SIG-M5 treated with dmso at 0.1 percent for 504 hours (cell line): ENCODE results near the gene KRTAP10-5.
A peak's percentile ranks its signal among the peaks of the same experiment; 100 is the strongest.
"Not testable (repeated sequence)": the region's sequence is repeated elsewhere in the genome, so short reads cannot be mapped to it uniquely, and the experiment has no call there.

ENCODE experiments used
- DNase-seq: peaks from one replicate; lab custom pipeline; 2025; ENCODE audit not compliant: unreplicated experiment; lab: John Stamatoyannopoulos, UW

KRTAP10-5 gene

DNA sequence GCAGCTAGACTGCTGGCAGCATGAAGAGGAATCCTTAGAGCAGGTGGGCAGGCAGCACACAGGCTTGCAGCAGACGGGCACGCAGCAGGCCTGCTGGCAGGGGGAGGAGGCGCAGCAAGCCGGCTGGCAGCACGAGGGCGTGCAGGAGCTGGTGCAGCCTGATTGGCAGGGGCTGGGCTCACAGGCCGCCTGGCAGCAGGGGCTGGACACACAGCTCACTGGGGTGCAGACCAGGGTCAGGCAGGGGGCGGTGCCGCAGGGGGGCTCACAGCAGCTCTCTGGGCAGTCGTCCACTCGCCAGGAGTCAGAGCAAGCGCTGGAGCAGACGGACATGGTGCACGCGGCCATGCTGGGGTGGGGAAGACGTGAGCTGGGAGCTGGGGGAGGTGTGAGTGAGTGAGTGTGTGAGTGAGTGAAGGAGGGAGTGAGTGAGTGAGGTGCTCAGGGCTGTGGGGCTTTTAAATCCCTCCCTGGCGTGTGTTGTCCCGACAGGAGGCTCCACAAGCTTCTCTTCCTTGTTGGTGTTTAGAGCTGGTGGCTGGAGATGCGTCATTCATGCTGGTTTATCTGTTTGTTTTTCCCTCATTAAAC lies at the start of gene KRTAP10-5:
KRTAP10-5 (minus strand) TSS at position 374 of the 591 bp plus-strand sequence; CDS start at position 348, 26 bp downstream.
- not testable (repeated sequence) for DNase-seq

DNA sequence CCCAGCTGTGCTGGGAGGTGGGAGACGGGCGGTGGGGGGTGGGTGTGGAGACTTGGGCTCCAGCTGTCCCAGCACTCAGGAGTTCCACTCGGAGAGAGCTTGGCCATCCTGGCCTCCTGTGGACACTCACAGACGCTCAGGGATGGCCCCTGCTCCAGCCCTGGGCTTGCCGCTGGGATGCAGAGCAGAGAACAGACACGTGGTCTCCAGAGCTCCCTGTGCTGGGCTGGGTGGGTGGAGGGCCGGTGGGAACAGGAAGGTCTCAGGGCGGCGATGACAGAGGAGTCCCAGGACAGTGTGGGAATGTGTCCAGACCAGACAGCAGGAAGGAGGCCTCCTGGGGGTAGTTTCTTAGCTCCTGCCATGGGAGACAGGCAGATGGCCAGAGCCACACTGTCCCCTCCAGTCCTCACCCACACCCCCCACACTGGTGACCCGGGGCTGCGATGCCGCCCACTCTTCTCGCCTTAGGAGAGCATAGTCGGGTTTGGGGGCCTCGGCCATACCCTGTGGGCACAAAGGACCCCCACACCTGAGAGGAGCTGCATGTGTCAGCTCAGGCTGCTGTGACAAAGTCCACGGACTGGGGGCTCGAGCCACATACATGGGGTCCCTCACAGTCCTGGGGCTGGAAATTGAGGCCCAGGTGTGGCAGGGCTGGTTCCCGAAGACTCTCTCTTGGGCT lies 48.4 kb upstream of the KRTAP10-5 start:
- DNase-seq: no peak

DNA sequence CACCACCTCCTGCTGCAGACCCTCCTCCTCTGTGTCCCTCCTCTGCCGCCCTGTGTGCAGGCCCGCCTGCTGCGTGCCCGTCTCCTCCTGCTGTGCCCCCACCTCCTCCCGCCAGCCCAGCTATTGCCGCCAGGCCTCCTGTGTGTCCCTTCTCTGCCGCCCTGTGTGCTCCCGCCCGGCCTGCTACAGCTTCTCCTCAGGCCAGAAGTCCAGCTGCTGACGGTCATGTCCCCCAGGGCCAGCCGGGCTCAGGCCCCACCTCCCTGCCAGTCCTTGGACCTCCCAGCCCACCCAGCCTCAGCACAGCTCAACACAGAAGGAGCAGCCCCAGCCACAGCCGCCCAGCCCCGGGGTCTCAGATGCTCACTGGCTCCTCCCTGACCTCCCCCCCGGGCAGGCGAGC lies 47.4 kb upstream of the KRTAP10-5 start:
- not testable (repeated sequence) for DNase-seq

GRCh38 chr21:44627181-44627822 lies 46.9 kb upstream of the KRTAP10-5 start:
- not testable (repeated sequence) for DNase-seq

GRCh38 chr21:44626673-44627143 lies 46.3 kb upstream of the KRTAP10-5 start, which contains the start of gene KRTAP10-9:
Gene KRTAP10-9, plus strand, starts transcription at chr21:44627093. Its CDS starts 79 bp downstream, at chr21:44627172.
- no peak for DNase-seq

DNA sequence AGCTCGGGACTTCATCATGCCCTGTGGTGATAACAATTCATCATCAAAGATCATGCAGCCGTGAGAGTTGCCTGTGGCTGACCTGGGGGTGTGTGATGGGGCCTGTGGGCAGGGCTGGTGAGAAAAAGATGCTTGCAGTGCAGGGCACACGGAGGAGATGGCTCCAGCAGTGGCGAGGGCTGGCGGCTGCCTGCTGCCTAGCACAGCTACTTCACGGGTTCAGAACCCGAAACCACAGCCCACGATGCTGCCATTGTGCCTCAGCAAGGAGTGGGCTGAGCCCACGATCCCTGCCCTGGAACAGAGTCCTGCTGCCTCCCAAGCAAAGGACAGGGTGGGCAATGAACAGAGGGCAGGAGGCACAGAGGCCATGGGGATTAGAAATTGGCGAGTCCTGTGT lies 45.9 kb upstream of the KRTAP10-5 start:
- no peak for DNase-seq

DNA sequence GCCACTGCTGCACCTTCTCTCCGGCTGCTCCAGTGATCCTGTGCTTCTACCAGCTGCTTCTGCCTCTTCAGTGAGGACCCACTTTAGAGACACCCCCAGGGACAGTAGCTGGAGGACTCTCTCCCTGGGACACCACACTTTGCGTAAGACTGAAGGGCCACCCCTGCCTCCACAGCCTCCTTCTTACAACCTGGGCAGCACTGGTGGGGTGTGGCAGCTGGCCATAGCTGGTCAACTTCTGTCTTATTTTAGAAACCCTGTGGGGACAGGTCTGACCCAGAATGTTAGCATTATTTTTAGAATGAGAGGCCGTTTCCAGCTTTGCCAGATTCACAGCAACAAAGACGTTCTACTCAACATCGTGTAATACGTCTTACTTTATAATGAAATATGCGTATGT lies 45.4 kb upstream of the KRTAP10-5 start:
- no peak for DNase-seq

DNA sequence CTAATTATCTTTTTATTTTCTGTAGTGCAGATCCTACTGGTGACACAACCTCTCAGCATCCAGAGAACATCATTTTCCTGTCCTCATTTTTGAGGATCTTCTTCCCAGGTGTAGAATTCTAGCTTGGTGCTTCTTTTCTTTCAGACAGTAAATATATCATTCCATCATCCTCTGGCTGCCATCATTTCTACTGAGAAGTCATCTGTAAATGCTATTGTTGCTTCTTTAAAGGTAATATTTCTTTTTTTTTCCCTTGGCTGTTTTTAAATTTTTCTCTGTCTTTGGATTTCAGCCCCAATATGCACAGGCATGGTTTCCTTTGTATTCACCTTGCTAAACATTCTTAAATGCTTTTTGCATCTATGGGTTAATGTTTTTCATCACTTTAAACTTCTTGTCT lies 43.2 kb upstream of the KRTAP10-5 start:
- DNase-seq: no peak

GRCh38 chr21:44619886-44620285 lies 39.5 kb upstream of the KRTAP10-5 start:
- DNase-seq: no peak

DNA sequence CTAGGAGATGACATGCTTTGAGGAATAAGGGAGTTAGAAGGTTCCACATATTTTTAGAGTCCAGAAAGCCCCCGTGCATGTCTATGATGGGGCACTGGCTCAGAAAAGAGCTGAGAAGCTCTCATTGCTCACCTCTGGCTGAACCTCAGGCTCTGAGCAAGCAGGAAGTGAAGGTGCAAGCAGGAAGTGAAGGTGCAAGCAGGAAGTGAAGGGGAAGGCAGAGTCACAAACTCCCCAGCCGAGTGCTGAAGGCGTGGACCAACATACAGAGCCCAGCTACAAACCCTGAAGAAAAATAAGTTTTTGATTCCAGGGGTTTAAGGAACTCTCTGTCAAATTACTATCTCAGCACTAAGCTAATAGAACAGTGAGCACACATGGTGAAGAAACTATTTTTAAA lies 38.5 kb upstream of the KRTAP10-5 start:
- no peak for DNase-seq

GRCh38 chr21:44618504-44618903 lies 38.1 kb upstream of the KRTAP10-5 start:
- peak; percentile 49 for DNase-seq

DNA sequence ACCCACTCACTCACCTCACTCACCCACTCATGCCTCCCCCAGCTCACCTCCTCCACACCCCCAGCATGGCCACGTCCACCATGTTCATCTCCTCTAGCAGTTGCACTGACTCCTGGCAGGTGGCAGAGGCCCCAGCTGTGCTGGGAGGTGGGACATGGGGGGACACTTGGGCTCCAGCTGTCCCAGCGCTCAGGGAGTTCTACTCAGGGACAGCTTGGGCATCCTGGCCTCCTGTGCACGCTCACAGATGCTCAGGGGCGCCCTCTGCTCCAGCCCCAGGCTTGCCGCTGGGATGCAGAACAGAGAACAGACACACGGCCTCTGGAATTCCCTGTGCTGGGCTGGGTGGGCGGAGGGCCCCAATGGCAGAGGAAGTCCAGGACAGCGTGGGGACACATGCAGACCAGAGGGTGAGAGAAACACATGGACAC lies 36.7 kb upstream of the KRTAP10-5 start:
- DNase-seq: no peak

- no peak for DNase-seq
Observed at GRCh38 chr21:44616591-44616926, 36.2 kb upstream of the KRTAP10-5 start.

- DNase-seq: no peak
Observed at GRCh38 chr21:44615911-44616590, 35.6 kb upstream of the KRTAP10-5 start.

GRCh38 chr21:44615466-44615865 lies 35.1 kb upstream of the KRTAP10-5 start:
- no peak for DNase-seq

DNA sequence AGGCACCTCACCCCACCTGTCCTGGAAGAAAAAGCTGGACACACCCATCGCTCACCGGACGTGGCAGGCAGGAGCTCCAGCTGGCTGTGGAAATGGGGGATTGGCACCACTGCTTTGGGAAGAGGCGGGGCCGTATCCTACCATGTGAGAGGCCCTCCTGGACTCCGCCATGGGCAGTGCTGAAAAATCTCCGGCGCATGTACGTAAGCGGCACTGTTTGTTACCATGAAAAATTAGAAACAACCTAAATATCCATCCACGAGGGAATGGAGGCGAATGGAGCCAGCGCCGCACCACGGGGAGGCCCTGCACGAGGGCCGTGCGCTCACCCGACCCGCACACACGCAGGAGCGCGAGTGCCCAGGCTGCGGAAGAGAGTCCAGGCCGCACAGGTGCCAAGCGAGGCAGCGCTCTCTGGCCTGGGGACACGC lies 34.6 kb upstream of the KRTAP10-5 start:
- no peak for DNase-seq

DNA sequence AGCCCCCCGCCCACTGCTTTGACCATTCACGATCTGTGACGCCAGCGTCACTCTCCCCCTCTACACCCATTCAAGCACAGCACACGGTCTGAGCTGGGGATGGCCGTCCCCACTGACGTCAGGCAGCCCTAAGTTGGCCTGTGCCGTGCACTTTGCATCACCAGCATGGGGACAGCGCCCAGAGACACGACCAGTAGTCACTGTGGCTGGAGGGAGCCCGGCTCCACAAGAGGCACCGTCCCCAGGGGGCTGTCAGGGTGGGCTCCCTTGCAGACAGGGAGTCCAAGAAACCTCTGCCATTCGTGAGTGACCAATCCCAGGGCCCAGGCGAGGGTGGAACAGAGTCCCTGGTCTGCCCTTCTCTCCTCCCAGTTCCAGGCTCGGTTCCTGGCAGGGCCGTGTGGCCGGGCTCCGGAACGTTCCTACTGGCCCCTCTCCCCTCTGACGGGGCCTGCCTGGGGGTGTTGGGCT lies 33.8 kb upstream of the KRTAP10-5 start:
- no peak for DNase-seq

DNA sequence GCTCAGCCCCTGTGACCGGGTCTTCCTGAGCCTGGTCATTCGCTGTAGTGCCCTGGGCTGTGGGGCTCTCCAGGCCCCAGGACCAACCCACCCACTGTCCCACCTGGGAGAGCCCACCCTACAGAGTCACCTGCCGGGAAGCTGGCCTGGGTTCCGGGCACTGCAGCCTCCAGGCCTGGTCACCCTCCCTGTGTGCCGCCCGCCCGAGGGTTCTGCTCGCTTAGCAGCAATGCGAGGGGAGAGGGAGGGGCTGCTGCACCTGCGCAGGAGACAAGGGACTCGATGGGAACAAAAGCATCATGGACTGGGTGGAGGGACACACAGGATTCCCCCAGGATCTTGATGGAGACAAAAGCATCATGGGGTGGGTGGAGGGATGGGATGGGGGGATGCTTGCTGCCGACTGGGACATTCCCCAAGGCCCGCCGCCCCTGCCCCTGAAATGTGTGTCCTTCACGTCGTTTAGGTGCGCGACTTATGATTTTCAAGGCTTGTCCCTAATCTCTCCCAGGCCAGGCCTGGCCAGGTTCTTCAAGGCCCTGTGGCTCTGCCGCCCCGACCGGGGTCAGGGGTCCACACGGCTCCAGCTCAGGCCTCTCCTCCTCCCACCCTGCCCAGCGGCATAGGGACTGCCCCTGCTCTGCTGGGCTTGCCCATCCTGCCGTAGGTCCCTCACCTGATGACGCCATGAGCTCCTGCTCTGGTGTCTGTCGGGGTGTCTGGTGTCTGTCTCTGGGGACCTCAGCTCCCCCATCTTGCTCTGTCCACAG lies 33.2 kb upstream of the KRTAP10-5 start:
- no peak for DNase-seq

- DNase-seq: no peak
Observed at GRCh38 chr21:44612669-44613229, 32.3 kb upstream of the KRTAP10-5 start.

- no peak for DNase-seq
Observed at GRCh38 chr21:44612029-44612486, 31.7 kb upstream of the KRTAP10-5 start, which contains the start of gene KRTAP10-8. Gene KRTAP10-8, plus strand, starts transcription at chr21:44612079. Its CDS starts 22 bp downstream, at chr21:44612101.
